Stromal cell of bone marrow (primary cell): ENCODE measurements around the gene GTPBP8.

Source experiments
- DNase-seq: peaks from one replicate; pipeline ENCODE4 v3.0.0-alpha.2; 2012; ENCODE audit warnings: low read depth

Gene GTPBP8

DNA sequence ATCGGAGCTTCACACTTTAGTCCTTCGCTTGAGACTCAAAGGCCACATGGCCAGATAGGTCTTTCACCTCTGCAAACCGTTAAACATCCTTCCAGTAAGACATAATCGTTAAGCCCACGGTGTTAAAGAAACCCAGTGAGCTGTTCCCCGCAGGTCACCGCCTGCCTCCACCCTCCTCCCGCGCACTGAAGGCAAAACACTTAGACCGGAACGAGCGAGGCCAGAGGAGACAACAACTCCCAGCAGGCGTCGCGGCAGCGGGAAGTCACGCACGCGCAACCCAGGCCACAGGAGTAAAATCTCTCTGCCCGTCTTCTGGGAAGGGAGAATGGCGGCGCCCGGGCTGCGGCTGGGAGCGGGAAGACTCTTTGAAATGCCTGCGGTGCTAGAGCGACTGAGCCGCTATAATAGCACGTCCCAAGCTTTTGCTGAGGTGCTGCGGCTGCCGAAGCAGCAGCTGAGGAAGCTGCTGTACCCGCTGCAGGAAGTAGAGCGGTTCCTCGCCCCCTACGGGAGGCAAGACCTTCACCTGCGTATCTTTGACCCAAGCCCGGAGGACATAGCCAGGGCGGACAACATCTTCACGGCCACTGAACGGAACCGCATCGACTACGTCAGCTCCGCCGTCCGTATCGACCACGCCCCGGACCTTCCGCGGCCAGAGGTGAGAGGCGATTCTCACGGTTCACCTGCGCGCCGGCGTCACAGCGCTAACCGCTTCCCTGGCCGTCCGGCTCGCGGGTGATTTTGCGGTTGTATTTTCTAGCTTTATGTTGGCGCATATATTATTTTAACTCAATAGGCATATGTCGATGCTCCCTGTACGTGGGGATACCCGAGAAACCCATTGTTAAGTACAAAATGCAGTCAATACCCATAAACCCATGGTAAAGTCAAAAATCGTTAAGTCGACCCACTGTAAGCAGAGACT, at the start of gene GTPBP8:
Gene GTPBP8 (plus strand): TSS at position 313 of the 931 bp plus-strand sequence. CDS start 16 bp downstream, at position 329.
- peak; percentile 77 for DNase-seq

GRCh38 chr3:112948346-112948838, 42.4 kb upstream of the GTPBP8 start:
- DNase-seq: no peak

DNA sequence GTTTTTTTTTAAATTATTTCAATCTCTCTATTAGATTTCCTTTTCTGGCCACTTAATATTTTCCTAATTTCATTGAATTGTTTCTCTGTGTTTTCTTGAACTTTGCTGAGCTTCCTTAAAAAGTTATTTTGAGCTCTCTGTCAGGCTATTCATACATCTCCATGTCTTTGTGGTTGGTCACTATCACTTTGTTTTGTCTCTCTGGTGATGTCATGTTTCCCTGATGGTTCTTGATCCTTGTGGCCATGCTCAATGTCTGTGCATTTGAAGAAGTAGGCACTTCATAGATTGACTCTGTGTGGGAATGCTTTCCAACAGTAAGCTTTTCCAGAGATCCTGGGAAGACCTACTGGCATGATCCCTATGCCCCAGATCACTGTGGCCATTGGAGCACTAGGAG, 34.4 kb upstream of the GTPBP8 start:
- no peak for DNase-seq

GRCh38 chr3:112958811-112959560, 31.8 kb upstream of the GTPBP8 start:
- no peak for DNase-seq

DNA sequence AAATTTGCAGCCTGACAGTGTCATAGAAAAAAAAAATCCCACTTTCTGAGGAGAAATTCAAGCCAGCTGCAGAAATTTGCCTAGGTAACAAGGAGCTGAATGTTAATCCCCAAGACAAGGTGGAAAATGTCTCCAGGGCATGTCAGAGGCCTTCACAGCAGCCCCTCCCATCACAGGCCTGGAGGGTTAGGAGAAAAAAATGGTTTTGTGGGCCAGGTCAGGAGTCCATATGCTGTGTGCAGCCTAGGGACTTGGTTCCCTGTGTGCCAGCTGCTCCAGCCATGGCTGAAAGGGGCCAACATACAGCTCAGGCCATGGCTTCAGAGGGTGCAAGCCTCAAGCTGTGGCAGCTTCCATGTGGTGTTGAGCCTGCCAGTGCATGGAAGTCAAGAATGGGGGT, 27.1 kb upstream of the GTPBP8 start:
- no peak for DNase-seq

GRCh38 chr3:112965656-112966055, 25.1 kb upstream of the GTPBP8 start:
- no peak for DNase-seq

GRCh38 chr3:112966633-112967032, 24.2 kb upstream of the GTPBP8 start:
- DNase-seq: no peak

DNA sequence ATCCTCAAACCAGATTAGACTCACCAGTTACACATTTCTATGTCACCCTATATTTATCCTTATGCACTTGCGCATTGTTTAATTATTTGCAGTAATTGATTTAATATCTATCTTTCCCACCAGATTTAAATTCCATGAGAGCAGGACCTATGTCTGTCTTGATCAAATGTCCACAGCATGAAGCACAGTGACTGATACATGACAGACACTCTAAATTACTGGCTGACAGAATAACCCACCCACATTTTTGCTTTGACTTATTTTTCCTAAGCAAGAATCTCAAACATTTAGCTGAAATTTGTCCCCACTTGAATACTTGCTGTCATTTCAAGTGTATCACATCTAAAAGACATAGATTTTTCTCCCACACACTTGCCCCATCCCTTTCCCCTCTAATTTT, 23.4 kb upstream of the GTPBP8 start:
- DNase-seq: no peak

GRCh38 chr3:112967828-112968227, 23.0 kb upstream of the GTPBP8 start:
- no peak for DNase-seq

- DNase-seq: no peak
Observed at GRCh38 chr3:112972158-112972557, 18.6 kb upstream of the GTPBP8 start.

DNA sequence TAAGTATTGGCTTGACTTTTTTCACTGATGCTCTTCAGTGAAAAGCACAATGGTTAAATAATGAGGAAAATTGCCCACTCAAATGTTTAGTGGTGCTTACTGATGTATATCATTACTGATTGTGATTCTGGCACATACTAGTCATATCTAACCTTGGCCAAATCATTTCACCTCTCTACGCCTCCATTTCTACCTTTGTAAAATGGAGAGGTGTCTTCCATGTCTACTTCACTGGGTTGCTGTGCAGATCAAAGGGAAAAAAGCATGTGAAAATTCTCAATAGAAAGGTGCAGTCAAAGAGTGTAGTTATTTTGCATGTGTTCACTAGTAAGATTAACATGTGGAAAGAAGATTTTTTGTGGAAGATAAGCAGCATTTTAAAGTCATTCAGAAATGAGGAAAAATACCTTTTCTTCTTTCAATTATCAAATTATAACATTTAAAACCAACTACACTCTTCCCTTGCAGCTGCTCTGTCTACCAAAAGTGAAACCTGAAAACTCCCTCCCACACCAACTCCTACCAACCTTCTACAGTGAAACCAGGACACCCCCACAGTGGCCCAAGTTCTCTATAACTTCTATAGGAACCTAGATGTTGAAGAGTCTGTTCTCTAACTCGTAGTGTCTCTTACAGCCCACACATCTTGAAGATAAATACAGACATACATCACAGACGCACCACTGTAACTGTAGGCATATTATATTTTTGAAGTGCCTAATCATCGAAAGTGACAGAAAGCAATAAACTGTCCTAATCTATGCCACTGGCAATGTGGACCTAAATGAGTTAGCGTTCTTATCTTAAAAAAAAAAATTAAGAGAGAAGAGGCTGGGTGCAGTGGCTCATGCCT, 17.2 kb upstream of the GTPBP8 start:
- no peak for DNase-seq

DNA sequence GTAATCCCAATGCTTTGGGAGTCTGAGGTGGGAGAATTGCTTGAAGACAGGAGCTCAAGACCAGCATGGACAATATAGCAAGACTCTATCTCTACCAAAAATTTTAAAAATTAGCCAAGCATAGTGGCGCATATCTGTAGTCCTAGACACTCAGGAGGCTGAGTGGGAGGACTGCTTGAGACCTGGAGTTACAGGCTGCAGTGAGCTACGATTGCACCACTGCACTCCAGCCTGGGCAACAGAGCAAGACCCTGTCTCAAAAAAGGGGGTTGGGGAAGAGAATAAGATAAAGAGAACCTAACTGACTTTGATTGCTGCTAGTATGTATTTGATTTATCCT, 16.6 kb upstream of the GTPBP8 start:
- no peak for DNase-seq

DNA sequence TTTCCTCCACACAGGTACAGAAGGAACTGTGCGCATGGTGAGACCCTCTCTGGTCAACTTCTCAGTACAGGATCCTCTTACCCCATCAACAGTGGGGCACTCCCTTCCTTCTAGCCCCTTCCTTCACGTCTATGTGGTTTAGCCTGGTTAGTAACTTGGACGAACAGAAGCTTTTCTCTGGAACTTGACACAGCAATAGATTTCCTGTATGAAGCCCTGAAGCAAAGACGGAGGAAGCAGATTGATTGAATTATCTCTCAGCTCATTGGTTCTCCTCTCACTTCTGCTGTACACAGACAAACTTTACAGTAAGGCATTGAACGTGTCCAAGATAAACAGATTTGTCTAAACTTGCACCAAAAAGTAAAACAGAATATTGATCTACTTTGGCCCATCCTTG, 15.9 kb upstream of the GTPBP8 start, which contains the start of gene CD200R1:
Gene CD200R1 (minus strand): TSS at position 210 of the 400 bp plus-strand sequence. CDS start 246 bp downstream, outside the sequence.
- DNase-seq: no peak

DNA sequence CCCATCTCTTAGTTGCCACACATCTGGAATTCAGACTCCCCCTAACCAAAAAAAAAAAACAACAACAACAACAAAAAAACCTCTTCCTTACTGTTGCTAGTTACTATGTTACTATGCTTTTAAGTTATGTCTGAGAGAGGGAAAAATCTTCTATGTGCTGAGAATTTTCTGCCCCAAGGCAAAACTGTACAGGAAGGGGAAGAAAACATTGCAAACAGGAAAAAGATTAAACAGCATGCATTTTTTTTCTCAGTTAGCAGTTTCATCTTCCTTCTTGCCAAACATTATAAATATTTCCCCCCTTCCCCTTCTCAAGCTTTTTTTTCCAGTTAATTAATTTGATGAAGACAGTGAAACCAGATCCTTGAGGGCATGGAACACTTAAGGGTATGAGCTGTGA, 14.8 kb upstream of the GTPBP8 start:
- no peak for DNase-seq

DNA sequence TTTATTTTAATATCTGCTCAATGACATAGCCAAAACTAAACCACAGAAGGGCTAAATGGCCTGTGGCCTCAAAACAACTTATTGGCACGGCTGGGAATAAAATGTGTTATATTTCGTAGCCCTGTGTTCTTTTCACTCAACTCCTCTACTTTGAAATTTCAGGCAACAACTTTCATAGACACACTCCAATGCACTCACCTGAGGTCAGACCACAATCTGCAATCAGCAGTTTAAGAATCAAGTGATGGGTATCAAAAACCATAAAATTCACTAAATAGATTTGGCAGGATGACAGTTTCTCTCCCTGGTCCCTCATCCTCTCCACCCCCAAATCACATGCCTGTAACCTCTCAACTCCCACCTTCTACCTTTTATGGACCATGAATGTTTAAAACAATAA, 13.8 kb upstream of the GTPBP8 start:
- DNase-seq: no peak

DNA sequence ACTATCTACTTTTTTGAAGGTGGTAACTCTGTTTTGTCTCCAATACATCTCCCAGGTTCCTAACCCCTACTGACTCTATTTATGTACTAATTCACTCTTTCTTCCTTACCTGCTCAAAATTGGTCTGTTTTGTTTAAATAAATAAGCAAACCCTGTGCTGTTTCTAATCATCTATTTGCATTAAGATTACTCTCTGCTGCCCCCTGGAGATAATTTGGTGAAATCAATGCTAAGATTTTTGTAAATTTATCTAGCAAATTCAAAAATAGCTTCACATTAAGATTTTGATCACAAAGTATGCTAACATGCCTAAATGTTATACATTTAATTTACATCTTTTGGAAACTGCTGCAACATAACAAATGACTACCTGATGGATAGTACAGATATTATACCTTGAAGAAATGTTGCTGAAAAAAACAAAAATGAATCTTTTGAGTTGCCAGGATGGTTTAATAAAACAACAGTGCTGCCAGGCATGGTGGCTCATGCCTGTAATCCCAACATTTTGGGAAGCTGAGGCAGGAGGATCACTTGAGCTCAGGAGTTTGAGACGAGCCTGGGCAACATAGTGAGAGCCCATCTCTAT, 11.4 kb upstream of the GTPBP8 start:
- DNase-seq: peak; percentile 6

DNA sequence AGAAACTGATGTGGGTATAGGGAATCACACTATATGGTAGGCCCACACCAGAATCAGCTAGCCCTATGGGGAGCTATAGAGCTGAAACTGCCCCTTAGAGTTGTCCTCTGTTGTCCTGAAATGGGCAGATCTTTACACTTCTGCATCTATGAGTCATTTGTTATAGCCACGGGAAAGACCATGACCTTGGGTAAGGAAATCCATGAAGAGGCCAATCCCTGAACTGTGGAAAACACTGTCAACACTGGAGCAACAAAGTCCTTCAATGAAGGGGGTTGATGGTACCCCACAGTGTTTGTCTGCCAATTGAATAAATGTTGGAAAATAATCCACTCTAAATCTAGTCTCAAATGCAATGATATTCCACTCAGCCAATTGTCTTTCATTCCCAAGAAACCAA, 10.7 kb upstream of the GTPBP8 start:
- DNase-seq: no peak

- no peak for DNase-seq
Observed at GRCh38 chr3:112982710-112983109, 8.1 kb upstream of the GTPBP8 start.

DNA sequence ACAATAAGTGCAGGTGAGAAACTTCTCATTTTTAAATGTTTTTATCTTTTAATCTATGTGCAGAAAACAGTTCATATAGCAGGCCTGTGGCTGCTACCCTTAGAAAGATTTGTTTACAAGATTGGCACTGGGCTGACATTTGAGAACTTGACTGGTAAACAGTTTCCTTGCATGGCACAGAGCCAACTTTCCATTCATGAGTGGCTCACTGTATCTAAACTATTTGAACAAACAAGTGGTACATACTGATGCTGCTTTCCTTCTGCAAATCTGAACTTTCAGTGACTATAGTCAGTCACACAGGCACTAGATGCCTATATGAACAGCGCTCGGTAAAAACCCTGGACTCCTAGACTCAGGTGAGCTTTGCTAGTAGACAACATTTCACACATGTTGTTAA, 6.3 kb upstream of the GTPBP8 start:
- DNase-seq: no peak

DNA sequence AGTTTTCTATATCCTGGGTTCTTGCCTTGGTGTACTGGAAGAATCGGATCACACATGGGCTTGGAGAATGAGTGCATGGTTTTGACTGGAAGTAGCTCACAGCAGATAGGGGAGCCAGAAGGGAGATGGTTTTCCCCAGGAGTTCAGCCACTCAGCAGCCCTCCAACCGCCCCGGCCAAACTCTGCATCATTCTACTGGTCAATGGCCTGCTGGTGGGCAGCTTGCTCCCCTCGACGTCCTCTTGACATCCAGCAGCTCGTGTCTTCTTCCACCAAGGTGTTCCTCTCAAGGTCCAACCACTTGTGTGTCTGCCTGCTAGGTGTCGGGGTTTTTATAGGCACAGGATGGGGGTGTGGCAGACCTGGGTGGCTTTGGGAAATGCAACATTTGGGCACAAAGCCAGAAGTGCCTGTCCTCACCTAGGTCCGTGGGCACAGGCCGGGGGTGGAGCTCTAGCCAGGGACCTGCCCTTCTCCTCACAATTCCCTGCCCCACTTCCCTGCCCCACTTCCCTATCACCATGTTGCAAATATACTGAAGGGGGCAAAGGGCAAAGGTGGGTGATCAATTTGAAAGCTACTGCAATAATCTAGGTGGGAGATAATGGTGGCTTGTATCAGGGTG, 3.0 kb upstream of the GTPBP8 start:
- no peak for DNase-seq

DNA sequence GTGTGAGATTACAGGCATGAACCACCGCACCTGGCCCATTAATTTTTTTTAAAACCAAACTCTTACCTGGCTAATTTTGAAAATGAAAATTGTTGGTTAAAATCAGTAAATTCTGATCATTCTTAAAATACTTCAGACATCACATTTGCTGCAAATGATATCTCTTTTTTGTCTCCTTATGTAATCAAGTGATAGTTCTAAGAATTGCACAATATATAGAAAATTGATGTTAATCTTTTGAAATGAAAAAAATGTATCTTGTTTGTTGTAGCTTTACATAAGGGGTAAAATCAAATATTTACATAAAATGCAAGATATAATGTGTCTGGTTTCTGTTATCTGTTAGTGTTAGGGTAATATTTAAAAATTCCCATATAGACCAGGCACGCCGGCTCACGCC, 5.0 kb downstream of the GTPBP8 start:
- DNase-seq: no peak
